ENCODE measurements around the gene EIPR1. TPM values are rescaled to one million over a fixed set of nuclear protein-coding genes. Genes with fewer than 3 reads are reported as not detected.

EIPR1 gene
- total RNA-seq, 2 experiments from 2014 or later = 38.3 to 43.1 TPM

DNA sequence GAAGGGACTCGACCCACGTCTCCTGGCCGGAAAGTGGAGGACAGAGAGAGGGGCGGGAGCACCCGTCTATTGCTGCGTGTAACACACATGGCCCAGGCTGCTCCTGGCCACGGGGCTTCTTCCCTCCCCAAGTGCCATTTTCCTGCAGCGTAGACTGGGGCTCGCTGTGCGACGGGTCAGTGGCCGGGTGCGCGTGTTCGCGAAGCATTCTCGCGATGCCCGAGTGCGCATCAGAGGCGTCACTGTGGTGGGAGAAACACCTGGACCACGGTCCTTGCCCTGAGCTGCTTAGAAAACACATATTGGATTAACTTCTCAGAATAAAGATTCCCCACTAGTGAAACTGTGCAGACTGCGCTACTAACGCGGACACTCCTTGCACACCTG is 200.8 kb downstream of the EIPR1 start:
- no peaks in the 10 kb centered on the region for H3K27me3 Mint-ChIP-seq
- H3K27ac Mint-ChIP-seq = no peak overlapping the region
- H3K4me1 Mint-ChIP-seq = no peaks in the 10 kb centered on the region
- H3K4me3 Mint-ChIP-seq = no peak overlapping the region
- H3K9me3 Mint-ChIP-seq = no peaks in the 10 kb centered on the region
- H3K36me3 Mint-ChIP-seq = peaks cover 8% of the 10 kb centered on the region
- DNase-seq = no peak

DNA sequence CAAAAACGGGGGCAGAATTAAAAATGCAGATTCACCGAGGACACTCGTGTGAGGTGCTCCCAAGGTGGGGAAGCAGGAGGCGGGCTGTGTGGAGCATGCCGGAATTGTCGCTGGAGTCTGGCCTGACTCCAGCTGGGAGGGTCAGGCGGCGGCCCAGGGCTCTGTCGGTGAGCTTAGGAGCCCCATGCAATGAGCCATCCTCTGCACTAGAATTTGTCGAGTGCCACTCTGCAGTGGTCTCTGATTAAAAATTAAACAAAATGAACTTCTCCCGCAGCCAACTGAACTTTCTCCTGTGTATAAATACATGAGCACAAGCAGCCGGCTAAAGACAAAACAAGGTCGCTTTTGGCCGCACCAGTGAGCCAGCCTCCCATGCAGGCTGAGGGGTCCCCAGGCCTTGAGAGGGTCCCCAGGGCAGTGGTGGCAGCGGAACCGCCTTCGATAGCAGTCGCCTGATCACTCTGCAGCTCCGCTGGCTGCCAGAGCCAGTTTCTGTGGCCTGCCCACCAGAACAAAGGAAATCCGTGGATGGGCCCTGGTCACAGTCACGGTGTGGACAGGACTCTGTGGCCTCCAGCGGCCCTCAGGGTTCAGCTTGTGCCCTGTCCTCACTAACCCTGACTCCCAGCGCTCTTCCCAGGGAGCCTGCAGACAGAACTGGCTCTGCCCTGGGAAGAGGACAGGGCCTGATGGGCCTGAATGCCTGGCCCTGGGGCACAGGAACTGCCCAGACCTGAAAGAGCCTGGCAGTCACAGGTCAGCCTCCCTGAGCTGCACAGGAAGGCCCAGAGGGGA is 201.3 kb downstream of the EIPR1 start:
- Mint-ChIP-seq H3K36me3 (peaks cover 14% of the 10 kb centered on the region), H3K27me3 (no peaks in the 10 kb centered on the region), H3K9me3 (no peaks in the 10 kb centered on the region), H3K4me3 (no peak overlapping the region), H3K27ac (no peak overlapping the region), H3K4me1 (no peaks in the 10 kb centered on the region)
- DNase-seq = no peak

DNA sequence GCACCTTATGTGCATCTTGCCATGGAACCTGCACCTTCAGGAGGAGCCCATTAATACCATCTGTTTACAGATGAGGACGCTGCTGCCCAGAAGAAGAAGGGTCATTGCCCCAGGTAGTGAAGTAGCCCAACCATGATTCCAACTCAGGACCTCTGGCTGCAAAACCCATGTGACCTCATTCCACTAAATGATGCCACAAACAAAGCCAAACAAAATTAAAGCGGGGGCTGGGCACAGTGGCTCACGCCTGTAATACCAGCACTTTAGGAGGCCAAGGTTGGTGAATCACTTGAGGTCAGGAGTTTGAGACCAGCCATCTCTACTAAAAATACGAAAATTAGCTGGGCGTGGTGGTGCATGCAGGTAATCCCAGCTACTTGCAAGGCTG is 202.1 kb downstream of the EIPR1 start:
- Mint-ChIP-seq H3K4me1 (no peaks in the 10 kb centered on the region), H3K27me3 (no peaks in the 10 kb centered on the region)

DNA sequence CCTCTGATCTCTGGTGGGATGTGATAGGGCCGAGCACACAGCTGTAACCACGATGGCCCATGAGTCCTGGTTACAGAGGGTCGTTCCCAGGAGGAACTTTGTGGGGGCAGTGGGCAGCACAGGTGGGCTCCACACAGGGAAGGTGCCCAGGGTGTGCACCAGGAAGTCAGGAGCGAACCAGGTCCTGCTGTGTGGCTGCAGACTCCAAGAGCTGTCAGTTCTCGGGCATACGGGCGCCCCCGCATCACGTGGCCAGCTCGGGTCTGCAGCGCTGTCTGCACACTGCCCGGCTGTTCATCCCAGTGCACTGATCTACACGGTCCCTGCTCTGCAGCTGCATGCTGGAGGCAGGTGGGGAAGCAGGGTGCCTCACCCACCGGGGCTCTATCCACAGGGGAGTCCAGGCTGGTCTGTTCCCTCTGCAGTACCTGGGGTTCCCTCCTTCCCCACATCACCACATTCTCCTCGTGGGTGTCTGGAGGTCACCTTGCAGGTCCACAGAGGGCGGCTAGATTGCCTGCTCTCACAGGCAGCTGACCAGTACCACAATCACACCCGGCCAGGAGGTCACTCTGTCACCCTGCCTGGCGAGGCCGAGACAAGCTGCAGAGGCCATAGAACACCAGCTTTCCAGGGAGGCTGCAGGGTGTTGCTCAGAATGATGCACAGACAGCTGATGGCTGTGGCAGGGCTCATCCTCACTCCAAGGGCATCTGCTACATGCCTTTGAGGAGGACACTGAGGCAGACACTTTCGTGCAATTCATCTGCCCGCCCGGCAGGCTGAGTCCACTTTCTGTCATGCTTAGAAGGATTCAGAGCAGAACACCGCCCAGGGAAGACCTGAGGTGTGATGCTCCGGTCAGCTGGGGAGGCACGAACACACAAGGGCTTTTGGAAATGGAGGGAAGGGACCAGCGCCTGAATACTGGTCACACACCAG is 202.7 kb downstream of the EIPR1 start:
- H3K36me3 Mint-ChIP-seq = peaks cover 22% of the 10 kb centered on the region
- H3K4me1 Mint-ChIP-seq = no peaks in the 10 kb centered on the region
- no peak for DNase-seq
- no peak overlapping the region for H3K27ac Mint-ChIP-seq
- H3K27me3 Mint-ChIP-seq = no peaks in the 10 kb centered on the region
- H3K9me3 Mint-ChIP-seq = no peaks in the 10 kb centered on the region
- no peak overlapping the region for H3K4me3 Mint-ChIP-seq

More for the DNA sequence above, 202.1 kb downstream of the EIPR1 start:
- Mint-ChIP-seq H3K4me3 (no peak overlapping the region), H3K36me3 (peaks cover 18% of the 10 kb centered on the region), H3K27ac (no peak overlapping the region), H3K9me3 (no peaks in the 10 kb centered on the region)
- no peak for DNase-seq

DNA sequence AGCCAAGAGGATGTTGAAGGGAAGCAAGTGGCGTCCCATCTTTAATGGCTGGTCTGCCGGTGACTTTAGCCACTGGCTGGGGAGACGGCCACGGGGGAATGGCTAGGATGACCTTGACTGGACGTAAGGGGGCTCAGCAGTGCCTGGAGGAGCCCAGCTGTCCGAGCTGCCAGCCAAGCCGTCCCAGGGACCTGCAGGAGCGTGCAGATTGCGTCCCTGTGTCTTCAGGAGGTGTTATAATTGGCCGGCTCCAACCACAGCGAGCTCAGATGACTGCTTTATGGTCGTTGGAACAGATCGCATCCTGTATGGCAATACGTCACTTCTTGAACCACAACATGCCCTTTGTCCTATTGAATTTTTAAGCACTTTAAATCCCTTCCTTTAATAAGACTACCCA is 204.6 kb downstream of the EIPR1 start:
- DNase-seq = no peak
- no peaks in the 10 kb centered on the region for H3K27me3 Mint-ChIP-seq
- no peaks in the 10 kb centered on the region for H3K4me1 Mint-ChIP-seq
- H3K27ac Mint-ChIP-seq = no peak overlapping the region
- no peaks in the 10 kb centered on the region for H3K9me3 Mint-ChIP-seq
- H3K4me3 Mint-ChIP-seq = no peak overlapping the region
- H3K36me3 Mint-ChIP-seq = peaks cover 26% of the 10 kb centered on the region

DNA sequence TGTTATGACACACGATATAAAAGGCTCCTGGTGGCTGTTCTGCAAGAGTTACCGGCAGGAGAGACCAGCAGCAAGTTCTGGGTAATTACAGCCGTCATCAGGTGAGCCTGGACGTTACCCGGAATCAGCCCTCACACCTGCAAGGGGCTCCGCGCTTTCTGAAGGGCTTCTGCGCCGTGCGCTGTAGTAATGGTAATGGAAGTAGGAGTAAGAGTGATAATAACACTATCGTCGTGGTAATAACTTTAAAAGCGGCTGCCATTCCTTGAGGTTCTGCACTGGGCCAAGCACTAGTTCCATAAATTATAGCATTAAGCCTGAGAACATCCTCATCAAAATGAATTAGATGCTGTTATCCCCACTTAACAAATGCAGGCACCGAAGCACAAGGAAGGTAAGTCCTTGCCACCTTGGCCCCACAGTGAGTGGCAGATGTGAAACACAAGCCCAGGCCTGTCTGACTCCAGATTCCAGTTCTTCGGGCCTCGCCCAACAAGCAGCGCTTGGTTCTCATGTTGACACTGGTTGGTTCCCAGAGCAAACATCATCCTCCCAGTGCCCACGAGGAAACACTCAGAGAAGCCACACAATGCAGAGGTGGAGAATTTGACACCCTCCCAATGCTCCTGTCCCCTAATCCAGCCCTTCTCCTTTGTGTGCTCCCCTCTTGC is 205.2 kb downstream of the EIPR1 start:
- no peak for DNase-seq
- no peak overlapping the region for H3K4me3 Mint-ChIP-seq
- no peaks in the 10 kb centered on the region for H3K9me3 Mint-ChIP-seq
- no peak overlapping the region for H3K27ac Mint-ChIP-seq
- H3K27me3 Mint-ChIP-seq = no peaks in the 10 kb centered on the region
- no peaks in the 10 kb centered on the region for H3K4me1 Mint-ChIP-seq
- H3K36me3 Mint-ChIP-seq = peaks cover 26% of the 10 kb centered on the region

DNA sequence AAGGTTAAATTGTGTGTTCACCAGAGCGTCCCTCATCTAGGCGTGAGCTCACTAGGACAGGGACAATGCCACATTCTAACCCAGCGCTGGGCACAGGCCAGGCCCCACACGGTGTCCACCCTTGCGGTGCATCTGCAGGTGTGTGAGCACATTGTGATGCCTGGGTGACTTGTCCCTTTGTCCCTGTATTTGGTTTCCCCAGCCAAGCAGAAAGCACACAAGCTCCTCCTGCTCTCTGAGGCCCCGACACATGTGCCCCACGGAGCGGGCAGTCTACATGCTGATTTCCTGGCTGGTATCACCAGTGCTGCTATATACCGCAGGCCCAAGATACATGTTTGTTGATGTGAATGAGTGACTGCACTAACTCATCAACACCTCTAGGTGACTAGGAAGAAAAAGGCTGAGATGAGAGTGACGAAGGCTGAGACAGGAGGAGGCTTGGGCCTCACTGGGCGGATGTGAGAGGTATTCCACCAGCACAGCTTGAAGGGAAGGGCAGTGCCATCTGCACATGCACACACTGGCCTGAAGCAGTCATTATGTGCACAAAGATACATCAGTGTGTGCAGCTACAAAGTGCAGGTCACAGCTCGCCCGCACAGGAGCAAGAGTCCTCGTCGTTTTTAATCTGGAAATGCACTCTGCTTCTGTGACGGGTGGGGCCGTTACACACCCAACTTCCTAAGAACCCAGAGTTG is 205.9 kb downstream of the EIPR1 start:
- H3K4me3 Mint-ChIP-seq = no peak overlapping the region
- DNase-seq = no peak
- H3K27me3 Mint-ChIP-seq = no peaks in the 10 kb centered on the region
- peaks cover 2% of the 10 kb centered on the region for H3K9me3 Mint-ChIP-seq
- no peak overlapping the region for H3K27ac Mint-ChIP-seq
- H3K36me3 Mint-ChIP-seq = peaks cover 33% of the 10 kb centered on the region
- no peaks in the 10 kb centered on the region for H3K4me1 Mint-ChIP-seq

DNA sequence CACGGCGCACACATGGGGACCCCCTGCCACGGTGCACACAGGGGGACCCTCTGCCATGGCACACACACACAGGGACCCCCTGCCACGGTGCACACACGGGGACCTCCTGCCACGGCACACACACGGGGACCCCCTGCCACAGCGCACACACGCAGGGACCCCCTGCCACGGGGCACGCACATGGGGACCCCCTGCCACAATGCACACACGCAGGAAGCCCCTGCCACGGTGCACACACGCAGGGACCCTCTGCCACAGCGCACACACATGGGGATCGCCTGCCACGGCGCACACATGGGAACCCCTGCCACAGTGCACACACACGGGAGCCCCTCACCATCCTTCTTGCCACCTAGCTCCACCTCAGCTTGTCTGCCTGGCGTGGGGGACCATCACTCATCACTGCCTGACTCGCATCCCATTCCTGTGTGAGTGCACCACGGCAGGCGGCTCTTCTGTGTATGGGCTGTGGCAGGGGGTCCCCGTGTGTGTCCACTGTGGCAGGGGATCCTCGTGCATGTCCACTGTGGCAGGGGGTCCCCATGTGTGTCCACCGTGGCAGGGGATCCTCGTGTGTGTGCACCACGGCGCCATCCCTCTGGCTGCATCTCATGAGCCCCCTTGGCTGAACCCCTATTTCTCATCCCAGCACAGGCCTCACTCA is 206.7 kb downstream of the EIPR1 start:
- no peaks in the 10 kb centered on the region for H3K4me1 Mint-ChIP-seq
- no peak for DNase-seq

DNA sequence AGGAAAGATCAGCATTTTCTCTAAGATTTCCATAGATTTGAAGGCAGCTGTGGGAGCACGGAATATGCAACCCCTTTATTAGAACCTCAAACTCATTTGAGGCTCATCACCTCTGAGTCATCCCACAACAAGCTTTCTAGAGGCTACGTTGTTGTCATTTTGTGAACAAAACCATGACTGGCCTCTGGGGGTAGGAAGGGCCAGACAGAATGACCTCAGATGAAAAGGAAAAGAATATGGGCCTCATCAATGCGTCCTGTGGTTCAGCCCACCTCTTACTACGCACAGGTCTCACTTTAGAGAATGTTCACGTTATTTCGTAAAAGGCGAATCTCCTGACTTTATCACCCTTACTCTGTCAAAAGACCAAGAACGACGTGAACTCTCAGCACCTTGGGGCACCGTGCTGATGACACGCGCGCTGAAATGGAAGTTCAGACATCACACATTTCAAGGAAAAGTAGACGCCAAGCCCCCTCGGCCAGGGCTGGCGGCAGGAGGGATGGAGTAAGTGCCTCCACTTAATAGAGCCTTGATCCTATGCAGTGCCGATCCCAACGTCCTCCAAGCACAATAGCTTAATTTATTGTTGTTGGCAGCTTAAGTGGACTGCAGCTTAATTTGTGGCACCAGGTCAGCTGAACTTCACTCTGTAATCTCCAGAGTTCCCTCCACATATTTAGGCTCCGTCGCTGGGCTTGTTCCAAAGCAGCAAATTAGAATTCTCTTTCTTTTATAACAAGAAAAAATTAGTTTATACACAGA is 208.3 kb downstream of the EIPR1 start:
- no peak overlapping the region for H3K27ac Mint-ChIP-seq
- no peaks in the 10 kb centered on the region for H3K27me3 Mint-ChIP-seq
- peaks cover 50% of the 10 kb centered on the region for H3K36me3 Mint-ChIP-seq
- peaks cover 14% of the 10 kb centered on the region for H3K9me3 Mint-ChIP-seq
- DNase-seq = no peak
- H3K4me1 Mint-ChIP-seq = no peaks in the 10 kb centered on the region
- no peak overlapping the region for H3K4me3 Mint-ChIP-seq

More for the DNA sequence above, 206.7 kb downstream of the EIPR1 start:
- Mint-ChIP-seq H3K4me3 (no peak overlapping the region), H3K27ac (no peak overlapping the region), H3K36me3 (peaks cover 39% of the 10 kb centered on the region), H3K9me3 (peaks cover 5% of the 10 kb centered on the region), H3K27me3 (no peaks in the 10 kb centered on the region)

DNA sequence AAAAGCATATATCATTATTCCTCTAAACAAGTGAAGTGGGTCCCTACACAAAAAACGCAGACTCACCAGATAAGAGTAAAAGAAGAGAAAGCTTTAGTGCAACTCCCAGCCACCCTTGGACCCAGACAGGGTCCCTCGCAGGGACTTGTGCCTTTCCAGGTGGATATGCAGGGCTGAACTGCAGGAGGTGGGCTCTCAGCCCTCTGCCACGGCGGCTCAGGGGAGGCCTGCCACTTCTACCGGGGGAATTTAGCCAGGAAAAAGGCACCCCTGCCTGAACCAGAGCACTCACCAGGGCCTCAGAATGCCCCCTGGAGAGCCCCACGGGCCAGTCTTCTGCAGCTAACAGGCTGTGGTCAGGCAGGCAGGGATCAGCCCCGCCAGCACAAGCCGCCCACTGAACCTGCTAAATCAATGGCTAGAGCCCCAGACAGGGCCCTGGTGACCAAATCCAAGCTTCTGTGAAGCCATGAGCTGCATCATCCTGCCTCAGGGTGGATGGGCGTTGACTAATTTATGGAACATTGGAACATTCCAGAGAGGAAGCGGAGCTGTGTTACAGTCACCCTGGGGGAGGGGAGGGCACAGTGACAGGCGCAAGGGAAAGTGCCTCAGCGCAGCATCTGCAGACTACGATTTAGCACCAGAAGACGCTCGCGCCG is 209.3 kb downstream of the EIPR1 start:
- Mint-ChIP-seq H3K27me3 (no peaks in the 10 kb centered on the region), H3K27ac (no peak overlapping the region), H3K9me3 (peaks cover 22% of the 10 kb centered on the region), H3K4me1 (no peaks in the 10 kb centered on the region), H3K4me3 (no peak overlapping the region), H3K36me3 (peaks cover 56% of the 10 kb centered on the region)
- DNase-seq = no peak

DNA sequence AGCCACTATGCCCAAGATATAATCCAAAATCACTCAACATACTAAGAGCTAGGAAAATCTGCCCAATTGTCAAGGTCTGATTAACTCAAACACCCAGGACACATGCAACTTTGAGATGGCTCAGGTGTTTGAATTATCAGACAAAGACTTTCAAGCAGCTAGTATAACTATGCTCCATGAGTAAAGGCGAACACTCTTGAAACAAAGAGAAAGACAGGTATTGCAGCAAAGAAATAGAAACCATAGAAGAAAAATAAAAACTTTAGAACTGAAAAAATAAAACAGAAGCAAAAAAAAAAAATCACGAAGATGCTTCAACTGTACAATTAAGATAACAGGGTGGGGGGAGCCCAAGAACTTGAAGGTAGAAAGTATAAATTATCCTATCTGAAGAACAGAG is 214.2 kb downstream of the EIPR1 start:
- Mint-ChIP-seq H3K9me3 (peaks cover 28% of the 10 kb centered on the region), H3K27ac (no peak overlapping the region), H3K36me3 (peaks cover 64% of the 10 kb centered on the region), H3K4me3 (no peak overlapping the region), H3K27me3 (no peaks in the 10 kb centered on the region), H3K4me1 (no peaks in the 10 kb centered on the region)
- no peak for DNase-seq

DNA sequence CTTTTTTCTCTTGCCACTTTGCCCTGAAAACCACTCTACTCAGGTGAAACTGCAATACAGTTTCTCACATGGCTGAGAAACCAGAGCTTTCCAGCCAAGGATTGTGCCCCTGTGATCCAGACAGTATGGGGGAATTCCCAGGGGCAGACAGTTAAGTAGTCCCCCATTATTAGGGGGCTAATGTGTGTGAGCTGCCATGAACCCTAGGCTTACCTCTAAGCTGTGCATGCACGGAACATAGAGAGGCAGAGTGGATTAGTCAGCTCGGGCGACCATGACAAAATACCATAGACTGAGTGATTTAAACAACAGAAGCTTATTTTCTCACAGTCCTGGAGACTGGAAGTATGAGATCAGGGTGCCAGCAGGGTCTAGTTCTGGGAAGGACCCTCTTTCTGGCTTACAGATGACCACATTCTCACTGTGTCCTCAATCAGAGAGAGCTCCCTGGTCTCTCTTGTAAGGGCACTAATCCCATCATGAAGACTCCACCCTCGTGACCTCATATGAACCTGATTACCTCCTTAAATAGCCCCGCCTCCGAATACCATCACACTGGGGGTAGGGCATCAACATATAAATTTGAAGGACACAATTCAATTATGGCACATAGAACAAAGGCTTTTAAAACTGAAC is 215.1 kb downstream of the EIPR1 start:
- no peaks in the 10 kb centered on the region for H3K4me1 Mint-ChIP-seq
- H3K36me3 Mint-ChIP-seq = peaks cover 65% of the 10 kb centered on the region
- H3K4me3 Mint-ChIP-seq = no peak overlapping the region
- H3K27me3 Mint-ChIP-seq = no peaks in the 10 kb centered on the region
- no peak overlapping the region for H3K27ac Mint-ChIP-seq
- DNase-seq = no peak
- H3K9me3 Mint-ChIP-seq = peaks cover 28% of the 10 kb centered on the region

DNA sequence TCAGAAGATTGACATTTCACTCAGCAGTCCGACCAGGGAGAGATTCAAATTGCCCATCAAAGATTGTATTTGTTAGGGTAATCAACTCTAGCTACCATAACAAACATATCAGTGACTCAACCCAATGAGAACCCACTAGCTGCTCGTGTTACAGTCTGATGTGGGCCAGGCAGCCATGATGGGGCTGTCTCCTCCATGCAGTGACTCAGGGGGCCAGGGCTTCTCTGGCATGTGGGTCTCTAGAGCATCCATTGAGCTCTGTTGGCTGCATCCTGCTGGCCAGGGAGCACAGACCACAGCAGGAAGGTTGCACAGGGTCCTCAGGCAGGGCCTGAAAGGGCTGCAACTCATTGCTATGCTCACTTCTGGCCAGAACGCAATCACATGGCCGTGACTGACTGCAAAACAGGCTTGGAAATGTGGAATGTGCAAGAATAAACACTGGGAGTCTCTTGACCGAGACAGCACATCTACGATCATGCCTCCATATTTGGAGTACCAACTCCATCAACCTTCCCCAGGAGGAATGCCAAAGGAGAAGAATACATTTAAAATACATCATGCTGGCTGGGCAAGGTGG is 216.8 kb downstream of the EIPR1 start:
- Mint-ChIP-seq H3K27ac (no peak overlapping the region), H3K4me3 (no peak overlapping the region), H3K36me3 (peaks cover 51% of the 10 kb centered on the region), H3K4me1 (no peaks in the 10 kb centered on the region), H3K27me3 (no peaks in the 10 kb centered on the region), H3K9me3 (peaks cover 22% of the 10 kb centered on the region)
- no peak for DNase-seq
